Activated naive CD8-positive, alpha-beta T cell treated with anti-CD3 and anti-CD28 coated beads, Interleukin-2, amount 10 ng/mL, durations not matched to agents 7 days and 5 days (primary cell): ENCODE measurements around the gene RAP1GAP2. TPM values are rescaled to one million over a fixed set of nuclear protein-coding genes. Genes with fewer than 3 reads are reported as not detected.

ENCODE experiments used
- ATAC-seq: fragments of 150-1000 bp; cut with Tn5 transposase; one replicate; pipeline ENCODE4 v1.10.0; 2021; ENCODE audit warnings: low read depth, moderate library complexity
- POLR2A ChIA-PET: fragments of 350-600 bp; sonication (Branson Sonifier 250); formaldehyde crosslinking; loops from one replicate; lab custom pipeline; 2021; ENCODE audit warnings: antibody characterized with exemption; lab: Charles Lee
- DNase-seq: peaks from one replicate; pipeline ENCODE4 v3.0.0; 2021
- H3K27ac Mint-ChIP-seq: one replicate; pipeline ENCODE4 v1.8.0; 2022; ENCODE audit warnings: mild to moderate bottlenecking, mixed read lengths
- H3K27me3 Mint-ChIP-seq: one replicate; pipeline ENCODE4 v1.8.0; 2022; ENCODE audit warnings: mild to moderate bottlenecking, moderate library complexity, mixed read lengths
- H3K36me3 Mint-ChIP-seq: one replicate; pipeline ENCODE4 v1.8.0; 2021; ENCODE audit warnings: mild to moderate bottlenecking, mixed read lengths
- H3K4me1 Mint-ChIP-seq: one replicate; pipeline ENCODE4 v1.8.0; 2021; ENCODE audit warnings: mixed read lengths
- H3K4me3 Mint-ChIP-seq: one replicate; pipeline ENCODE4 v1.8.0; 2022; ENCODE audit warnings: mild to moderate bottlenecking, moderate library complexity, mixed read lengths
- H3K9me3 Mint-ChIP-seq: one replicate; pipeline ENCODE4 v1.8.0; 2021; ENCODE audit warnings: mixed read lengths
- total RNA-seq, 2 experiments: library from RNA; stranded (reverse); gene quantifications; one replicate each; pipeline ENCODE4 v1.2.3, GENCODE V29; 2021

Gene RAP1GAP2
- total RNA-seq, 2 experiments from 2014 or later, result 4.0 to 4.8 TPM

DNA sequence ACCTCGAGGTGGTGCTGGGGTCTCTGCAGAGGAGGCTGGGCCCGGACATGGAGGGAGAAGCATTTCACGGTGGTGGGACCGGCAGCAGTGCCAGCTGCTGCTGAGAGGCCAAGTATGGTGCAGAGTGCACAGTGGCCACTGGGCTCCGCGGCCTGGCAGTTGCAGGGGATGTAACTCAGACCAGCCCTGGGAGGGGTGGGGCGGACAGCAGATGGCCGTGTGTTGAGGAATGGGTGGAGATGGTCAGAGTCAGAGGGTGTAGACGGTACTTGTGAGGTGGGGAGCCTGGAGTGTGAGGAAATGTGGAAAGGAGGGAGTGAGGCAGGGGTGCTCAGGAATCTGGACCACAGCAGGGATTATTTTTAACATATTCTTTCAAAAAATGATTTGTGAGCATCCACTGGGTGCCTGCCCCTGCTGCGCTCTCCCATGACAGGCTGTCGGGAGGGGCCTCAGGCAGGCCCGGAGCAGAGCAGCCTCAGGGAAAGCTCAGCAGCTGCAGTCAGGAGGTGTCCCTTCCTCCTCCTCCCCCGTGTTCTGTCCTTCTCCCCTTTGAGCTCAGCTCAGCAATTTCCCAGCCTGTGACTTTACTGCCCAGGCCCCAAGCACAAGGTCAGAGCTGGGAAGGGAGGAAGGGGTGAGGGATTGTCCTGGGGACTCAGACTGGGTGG is 113.1 kb downstream of the RAP1GAP2 start:
- POLR2A ChIA-PET, result no interaction called here
- ATAC-seq (no peak), DNase-seq (no peak)
- no peak overlapping the region for H3K27ac Mint-ChIP-seq
- no peak overlapping the region for H3K4me3 Mint-ChIP-seq
- peaks cover 5% of the 10 kb centered on the region for H3K9me3 Mint-ChIP-seq
- no peaks in the 10 kb centered on the region for H3K27me3 Mint-ChIP-seq
- no peaks in the 10 kb centered on the region for H3K36me3 Mint-ChIP-seq
- peaks cover 5% of the 10 kb centered on the region for H3K4me1 Mint-ChIP-seq

DNA sequence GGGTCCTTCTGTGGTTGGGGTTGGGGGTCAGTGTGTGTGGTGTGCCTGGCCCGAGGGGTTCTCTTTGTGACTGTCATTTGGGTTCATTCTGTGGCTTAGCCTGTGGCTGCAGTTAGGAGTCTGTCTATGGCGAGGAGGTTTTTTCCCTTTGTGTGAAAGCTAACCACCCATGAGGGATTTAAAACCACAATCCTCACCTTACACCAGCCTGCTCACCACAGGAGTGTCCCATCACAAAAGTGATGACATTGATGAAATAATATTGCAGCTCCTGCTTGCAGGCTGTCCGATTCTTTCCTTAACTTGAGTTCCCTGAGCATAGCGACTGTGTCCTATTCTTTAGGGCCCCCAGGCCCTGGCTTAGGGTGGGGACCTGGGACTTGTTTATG is 113.6 kb downstream of the RAP1GAP2 start:
- H3K9me3 Mint-ChIP-seq, result peaks cover 5% of the 10 kb centered on the region
- H3K27me3 Mint-ChIP-seq, result no peaks in the 10 kb centered on the region
- H3K27ac Mint-ChIP-seq, result no peak overlapping the region
- H3K36me3 Mint-ChIP-seq, result no peaks in the 10 kb centered on the region
- DNase-seq (no peak), ATAC-seq (no peak)
- H3K4me3 Mint-ChIP-seq, result no peak overlapping the region
- POLR2A ChIA-PET, result no interaction called here
- peaks cover 5% of the 10 kb centered on the region for H3K4me1 Mint-ChIP-seq

- Mint-ChIP-seq H3K9me3 (peaks cover 5% of the 10 kb centered on the region), H3K27me3 (no peaks in the 10 kb centered on the region), H3K4me1 (peaks cover 5% of the 10 kb centered on the region), H3K27ac (no peak overlapping the region), H3K4me3 (no peak overlapping the region), H3K36me3 (no peaks in the 10 kb centered on the region)
- ATAC-seq (no peak), DNase-seq (no peak)
- POLR2A ChIA-PET, result no interaction called here
Measured at GRCh38 chr17:2911035-2911754, 115.0 kb downstream of the RAP1GAP2 start.

DNA sequence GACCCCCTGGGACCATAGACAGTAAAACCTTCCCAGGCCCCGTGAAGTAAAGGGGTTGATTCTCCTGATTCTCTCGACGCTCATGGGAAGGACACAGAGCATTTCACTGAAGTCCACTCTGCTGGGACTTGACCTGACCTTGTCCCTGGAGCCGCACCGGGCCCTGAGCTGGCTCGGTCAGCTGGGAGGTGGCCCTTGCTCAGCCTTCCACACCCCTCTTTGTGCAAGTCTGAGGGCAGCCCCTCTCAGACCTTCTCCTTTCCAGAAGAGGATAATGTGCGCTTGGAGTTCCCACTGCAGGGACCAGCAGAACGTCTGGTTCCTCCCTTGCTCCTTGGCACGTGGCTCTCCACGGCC is 115.5 kb downstream of the RAP1GAP2 start:
- Mint-ChIP-seq H3K27ac (no peak overlapping the region), H3K9me3 (peaks cover 4% of the 10 kb centered on the region), H3K27me3 (no peaks in the 10 kb centered on the region), H3K36me3 (no peaks in the 10 kb centered on the region), H3K4me1 (peaks cover 5% of the 10 kb centered on the region), H3K4me3 (no peak overlapping the region)
- DNase-seq, result no peak
- POLR2A ChIA-PET, result no interaction called here
- ATAC-seq, result no peak

DNA sequence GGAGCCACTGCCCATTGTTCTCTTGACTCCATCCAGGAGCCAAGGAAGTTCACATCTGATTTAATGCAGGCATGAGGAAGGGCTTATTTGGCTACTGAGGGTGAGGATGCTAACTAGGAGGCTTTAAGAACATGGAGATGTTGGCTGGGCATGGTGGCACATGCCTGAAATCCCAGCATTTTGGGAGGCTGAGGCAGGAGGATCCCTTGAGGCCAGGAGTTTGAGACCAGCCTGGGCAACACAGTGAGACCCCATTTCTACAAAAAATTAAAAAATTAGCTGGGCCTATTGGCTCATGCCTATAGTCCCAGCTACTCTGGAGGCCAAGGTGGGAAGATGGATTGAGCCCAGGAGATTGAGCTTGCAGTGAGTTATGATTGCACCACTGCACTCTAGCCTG is 116.5 kb downstream of the RAP1GAP2 start:
- no peaks in the 10 kb centered on the region for H3K36me3 Mint-ChIP-seq
- POLR2A ChIA-PET, result no interaction called here
- no peaks in the 10 kb centered on the region for H3K27me3 Mint-ChIP-seq
- peaks cover 5% of the 10 kb centered on the region for H3K4me1 Mint-ChIP-seq
- H3K9me3 Mint-ChIP-seq, result no peaks in the 10 kb centered on the region
- no peak overlapping the region for H3K27ac Mint-ChIP-seq
- ATAC-seq, result no peak
- H3K4me3 Mint-ChIP-seq, result no peak overlapping the region
- DNase-seq, result no peak

DNA sequence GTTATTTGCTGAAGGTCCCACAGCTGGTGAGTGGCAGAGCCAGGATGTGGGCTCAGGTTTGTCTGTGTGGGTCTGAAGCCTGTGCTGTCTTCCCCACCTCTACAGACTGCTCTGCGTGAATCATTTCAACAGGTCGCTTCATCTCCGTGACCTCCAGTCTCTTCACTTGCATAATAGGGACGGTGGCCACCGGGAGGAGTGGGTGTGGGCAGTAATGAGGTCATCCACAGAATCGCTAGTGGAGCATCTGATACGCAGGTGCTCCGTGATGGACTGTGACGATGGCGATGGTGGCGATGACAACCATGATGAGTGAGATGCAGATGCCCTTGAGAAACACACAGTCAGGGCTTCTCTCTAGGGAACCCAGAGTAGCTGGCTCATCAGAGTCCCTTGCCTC is 120.2 kb downstream of the RAP1GAP2 start:
- Mint-ChIP-seq H3K27me3 (no peaks in the 10 kb centered on the region), H3K27ac (no peak overlapping the region)

GRCh38 chr17:2921443-2921842 is 125.2 kb downstream of the RAP1GAP2 start:
- no peak for ATAC-seq
- Mint-ChIP-seq H3K27me3 (no peaks in the 10 kb centered on the region), H3K4me1 (no peaks in the 10 kb centered on the region), H3K4me3 (no peak overlapping the region), H3K36me3 (no peaks in the 10 kb centered on the region), H3K9me3 (no peaks in the 10 kb centered on the region), H3K27ac (no peak overlapping the region)
- POLR2A ChIA-PET, result no interaction called here
- DNase-seq, result no peak

More for the DNA sequence above, 120.2 kb downstream of the RAP1GAP2 start:
- H3K4me3 Mint-ChIP-seq, result no peak overlapping the region
- DNase-seq (no peak), ATAC-seq (no peak)
- H3K36me3 Mint-ChIP-seq, result no peaks in the 10 kb centered on the region
- H3K4me1 Mint-ChIP-seq, result no peaks in the 10 kb centered on the region
- H3K9me3 Mint-ChIP-seq, result no peaks in the 10 kb centered on the region
- POLR2A ChIA-PET, result no interaction called here

- no peak overlapping the region for H3K27ac Mint-ChIP-seq
- H3K36me3 Mint-ChIP-seq, result no peaks in the 10 kb centered on the region
- H3K27me3 Mint-ChIP-seq, result no peaks in the 10 kb centered on the region
- POLR2A ChIA-PET, result no interaction called here
- H3K4me3 Mint-ChIP-seq, result no peak overlapping the region
- DNase-seq (no peak), ATAC-seq (no peak)
- H3K4me1 Mint-ChIP-seq, result no peaks in the 10 kb centered on the region
- no peaks in the 10 kb centered on the region for H3K9me3 Mint-ChIP-seq
Measured at GRCh38 chr17:2924211-2924610, 128.0 kb downstream of the RAP1GAP2 start.

- POLR2A ChIA-PET, result no interaction called here
- Mint-ChIP-seq H3K4me1 (no peaks in the 10 kb centered on the region), H3K36me3 (no peaks in the 10 kb centered on the region), H3K27me3 (no peaks in the 10 kb centered on the region), H3K27ac (no peak overlapping the region), H3K9me3 (no peaks in the 10 kb centered on the region), H3K4me3 (no peak overlapping the region)
- ATAC-seq (no peak), DNase-seq (no peak)
Measured at GRCh38 chr17:2925011-2925410, 128.8 kb downstream of the RAP1GAP2 start.

- Mint-ChIP-seq H3K4me1 (no peaks in the 10 kb centered on the region), H3K27ac (no peak overlapping the region), H3K4me3 (no peak overlapping the region), H3K36me3 (no peaks in the 10 kb centered on the region), H3K27me3 (no peaks in the 10 kb centered on the region), H3K9me3 (no peaks in the 10 kb centered on the region)
- POLR2A ChIA-PET, result no interaction called here
- ATAC-seq (no peak), DNase-seq (no peak)
Measured at GRCh38 chr17:2926019-2926650, 129.9 kb downstream of the RAP1GAP2 start.

GRCh38 chr17:2928294-2928890 is 132.2 kb downstream of the RAP1GAP2 start:
- DNase-seq (no peak), ATAC-seq (no peak)
- H3K27ac Mint-ChIP-seq, result no peak overlapping the region
- H3K36me3 Mint-ChIP-seq, result no peaks in the 10 kb centered on the region
- no peaks in the 10 kb centered on the region for H3K4me1 Mint-ChIP-seq
- H3K9me3 Mint-ChIP-seq, result no peaks in the 10 kb centered on the region
- H3K27me3 Mint-ChIP-seq, result peaks cover 4% of the 10 kb centered on the region
- POLR2A ChIA-PET, result no interaction called here
- no peak overlapping the region for H3K4me3 Mint-ChIP-seq

- Mint-ChIP-seq H3K4me3 (no peak overlapping the region), H3K36me3 (no peaks in the 10 kb centered on the region), H3K9me3 (no peaks in the 10 kb centered on the region), H3K4me1 (no peaks in the 10 kb centered on the region), H3K27me3 (peaks cover 4% of the 10 kb centered on the region), H3K27ac (no peak overlapping the region)
- DNase-seq (peak; percentile 40), ATAC-seq (no peak)
- POLR2A ChIA-PET, result no interaction called here
Measured at GRCh38 chr17:2929881-2930533, 133.8 kb downstream of the RAP1GAP2 start.

GRCh38 chr17:2931876-2932275 is 135.6 kb downstream of the RAP1GAP2 start:
- no peaks in the 10 kb centered on the region for H3K36me3 Mint-ChIP-seq
- H3K27ac Mint-ChIP-seq, result no peak overlapping the region
- no peak for ATAC-seq
- POLR2A ChIA-PET, result no interaction called here
- peaks cover 1% of the 10 kb centered on the region for H3K4me1 Mint-ChIP-seq
- no peaks in the 10 kb centered on the region for H3K9me3 Mint-ChIP-seq
- DNase-seq, result no peak
- peaks cover 8% of the 10 kb centered on the region for H3K27me3 Mint-ChIP-seq
- no peak overlapping the region for H3K4me3 Mint-ChIP-seq
